ENCODE measurements around the gene RIPK4.

Gene RIPK4

DNA sequence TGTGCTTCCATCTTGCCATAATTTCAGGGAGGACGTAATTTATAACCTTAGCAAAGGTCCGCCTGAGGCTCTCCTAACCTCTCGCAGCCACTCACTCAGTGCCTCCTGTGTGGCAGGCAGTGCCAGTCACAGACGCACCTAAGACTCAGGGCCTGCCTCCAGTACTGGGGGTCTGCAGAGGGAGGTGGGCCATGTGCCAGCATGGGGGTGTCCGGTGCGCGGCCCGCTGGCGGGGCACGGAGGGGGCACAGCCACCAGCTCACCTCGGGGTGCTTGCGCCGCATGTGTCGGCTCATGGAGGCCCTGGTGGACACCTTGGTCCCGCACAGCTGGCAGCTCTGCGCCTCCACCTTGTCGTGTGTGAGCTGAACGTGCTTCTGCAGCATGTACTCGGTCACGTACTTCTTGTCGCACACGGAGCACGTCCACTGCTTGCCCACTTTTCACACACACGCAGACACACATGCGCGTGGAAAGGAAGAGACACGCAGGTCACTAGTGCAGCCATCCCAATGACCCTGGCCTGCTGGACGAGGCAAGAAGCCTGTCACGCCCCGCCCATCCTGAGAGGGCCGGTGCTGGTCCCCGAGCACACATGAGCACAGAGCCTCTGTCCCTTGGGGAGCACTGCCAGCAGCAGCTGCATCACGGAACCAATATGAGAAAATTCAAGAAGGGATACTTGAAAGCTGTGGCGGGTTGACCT is 43.2 kb upstream of the RIPK4 start:
- no peak for DNase-seq
- TF ChIP-seq, protein P1, sequence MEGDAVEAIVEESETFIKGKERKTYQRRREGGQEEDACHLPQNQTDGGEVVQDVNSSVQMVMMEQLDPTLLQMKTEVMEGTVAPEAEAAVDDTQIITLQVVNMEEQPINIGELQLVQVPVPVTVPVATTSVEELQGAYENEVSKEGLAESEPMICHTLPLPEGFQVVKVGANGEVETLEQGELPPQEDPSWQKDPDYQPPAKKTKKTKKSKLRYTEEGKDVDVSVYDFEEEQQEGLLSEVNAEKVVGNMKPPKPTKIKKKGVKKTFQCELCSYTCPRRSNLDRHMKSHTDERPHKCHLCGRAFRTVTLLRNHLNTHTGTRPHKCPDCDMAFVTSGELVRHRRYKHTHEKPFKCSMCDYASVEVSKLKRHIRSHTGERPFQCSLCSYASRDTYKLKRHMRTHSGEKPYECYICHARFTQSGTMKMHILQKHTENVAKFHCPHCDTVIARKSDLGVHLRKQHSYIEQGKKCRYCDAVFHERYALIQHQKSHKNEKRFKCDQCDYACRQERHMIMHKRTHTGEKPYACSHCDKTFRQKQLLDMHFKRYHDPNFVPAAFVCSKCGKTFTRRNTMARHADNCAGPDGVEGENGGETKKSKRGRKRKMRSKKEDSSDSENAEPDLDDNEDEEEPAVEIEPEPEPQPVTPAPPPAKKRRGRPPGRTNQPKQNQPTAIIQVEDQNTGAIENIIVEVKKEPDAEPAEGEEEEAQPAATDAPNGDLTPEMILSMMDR (IDR thresholded peaks at IDR 0.05; ENCODE audit: low read depth, low read length) = no peak
- Histone ChIP-seq H3K9me3 (no peaks in the 10 kb centered on the region), H3K4me3 (ENCODE audit: low read depth, low read length) (no peak overlapping the region), H3K4me1 (no peaks in the 10 kb centered on the region), H3K27me3 (no peaks in the 10 kb centered on the region), H3K36me3 (peaks cover 6% of the 10 kb centered on the region; the same call in 1 of the 2 replicates)

DNA sequence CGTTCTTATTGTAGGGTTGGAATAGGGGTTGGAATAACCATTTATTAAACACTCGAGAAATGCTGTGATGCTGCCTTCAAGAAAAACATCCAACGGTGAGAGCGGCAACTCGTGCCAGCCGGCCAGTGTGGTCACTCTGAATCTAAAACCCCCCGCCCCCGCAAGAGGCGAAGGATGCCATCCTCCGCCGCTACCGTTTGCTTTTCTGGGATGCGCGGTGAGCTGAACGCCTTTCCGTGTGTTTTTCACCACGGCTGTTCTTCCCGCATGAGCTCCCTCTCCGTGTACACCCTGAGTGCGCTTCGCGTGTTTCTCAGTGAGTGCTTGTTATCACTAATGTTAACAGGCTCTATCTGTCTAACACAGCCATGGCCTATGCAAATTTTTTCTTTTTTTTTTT is 42.0 kb upstream of the RIPK4 start:
- Histone ChIP-seq H3K4me1 (no peaks in the 10 kb centered on the region), H3K9me3 (no peaks in the 10 kb centered on the region), H3K4me3 (ENCODE audit: low read depth, low read length) (no peak overlapping the region), H3K36me3 (peaks cover 6% of the 10 kb centered on the region; the same call in 1 of the 2 replicates), H3K27me3 (no peaks in the 10 kb centered on the region)
- no peak for DNase-seq
- TF ChIP-seq, protein P1 (IDR thresholded peaks at IDR 0.05; ENCODE audit: low read depth, low read length) = no peak

DNA sequence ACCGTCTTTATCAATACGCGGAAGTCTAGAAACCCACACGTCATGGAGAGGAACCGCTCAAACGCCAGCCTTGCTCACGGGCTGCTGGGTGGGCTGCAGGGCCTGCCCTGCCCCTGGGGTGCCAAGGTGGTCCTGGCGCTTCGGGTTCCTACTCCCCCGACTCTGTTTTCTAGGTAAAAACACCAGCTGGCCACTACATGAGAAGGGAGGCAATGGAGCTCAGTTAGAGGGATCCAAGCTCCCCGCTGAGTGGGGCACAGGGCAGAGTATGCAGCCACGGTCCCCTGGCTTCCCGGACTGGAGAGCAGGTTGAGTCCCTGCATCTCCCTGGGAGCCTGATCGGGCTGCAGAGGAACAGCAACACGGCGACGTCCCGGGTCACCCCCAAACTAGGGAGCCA is 41.2 kb upstream of the RIPK4 start:
- Histone ChIP-seq H3K36me3 (peaks cover 6% of the 10 kb centered on the region; the same call in 1 of the 2 replicates), H3K9me3 (no peaks in the 10 kb centered on the region), H3K4me1 (no peaks in the 10 kb centered on the region), H3K27me3 (no peaks in the 10 kb centered on the region), H3K4me3 (ENCODE audit: low read depth, low read length) (no peak overlapping the region)
- TF ChIP-seq, protein P1 (IDR thresholded peaks at IDR 0.05; ENCODE audit: low read depth, low read length) = no peak
- DNase-seq = no peak

DNA sequence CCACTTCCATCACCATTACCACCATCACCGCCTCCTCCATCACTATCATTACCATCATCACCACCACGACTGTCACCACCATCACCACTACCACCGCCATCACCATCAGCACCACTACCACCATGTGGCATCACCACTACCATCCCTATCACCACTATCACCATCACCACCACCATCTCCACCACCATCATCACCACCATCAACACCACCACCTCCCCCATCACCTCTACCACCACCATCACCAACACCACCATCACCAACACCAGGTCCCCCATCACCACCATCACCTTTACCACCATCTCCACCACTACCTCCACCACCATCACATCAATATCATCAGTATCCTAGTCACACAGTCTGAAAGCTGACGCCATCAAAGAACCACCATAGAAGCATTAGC is 39.9 kb upstream of the RIPK4 start:
- H3K36me3 ChIP-seq = peaks cover 6% of the 10 kb centered on the region
- no peak overlapping the region for H3K4me3 ChIP-seq (ENCODE audit: low read depth, low read length)
- no peaks in the 10 kb centered on the region for H3K4me1 ChIP-seq
- H3K27me3 ChIP-seq = no peaks in the 10 kb centered on the region
- H3K9me3 ChIP-seq = no peaks in the 10 kb centered on the region
- no peak for DNase-seq
- TF ChIP-seq, protein P1 (IDR thresholded peaks at IDR 0.05; ENCODE audit: low read depth, low read length) = no peak

DNA sequence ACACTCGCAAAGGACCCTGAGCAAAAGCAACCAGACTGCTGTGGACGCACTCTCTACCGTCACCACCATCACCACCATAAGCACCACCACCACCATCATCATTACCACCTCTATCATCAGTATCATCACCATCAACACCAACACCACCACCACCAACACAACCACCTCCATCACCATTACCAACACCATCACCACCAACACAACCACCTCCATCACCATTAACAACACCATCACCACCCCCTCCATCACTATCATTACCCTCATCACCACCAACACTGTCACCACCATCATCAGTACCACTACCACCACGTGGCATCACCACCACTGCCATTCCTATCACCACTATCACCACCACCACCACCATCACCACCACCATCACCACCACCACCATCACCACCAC is 38.8 kb upstream of the RIPK4 start:
- Histone ChIP-seq H3K4me1 (no peaks in the 10 kb centered on the region), H3K36me3 (peaks cover 13% of the 10 kb centered on the region), H3K9me3 (no peaks in the 10 kb centered on the region), H3K4me3 (ENCODE audit: low read depth, low read length) (no peak overlapping the region), H3K27me3 (no peaks in the 10 kb centered on the region)
- DNase-seq = no peak
- TF ChIP-seq, protein P1 (IDR thresholded peaks at IDR 0.05; ENCODE audit: low read depth, low read length) = no peak

DNA sequence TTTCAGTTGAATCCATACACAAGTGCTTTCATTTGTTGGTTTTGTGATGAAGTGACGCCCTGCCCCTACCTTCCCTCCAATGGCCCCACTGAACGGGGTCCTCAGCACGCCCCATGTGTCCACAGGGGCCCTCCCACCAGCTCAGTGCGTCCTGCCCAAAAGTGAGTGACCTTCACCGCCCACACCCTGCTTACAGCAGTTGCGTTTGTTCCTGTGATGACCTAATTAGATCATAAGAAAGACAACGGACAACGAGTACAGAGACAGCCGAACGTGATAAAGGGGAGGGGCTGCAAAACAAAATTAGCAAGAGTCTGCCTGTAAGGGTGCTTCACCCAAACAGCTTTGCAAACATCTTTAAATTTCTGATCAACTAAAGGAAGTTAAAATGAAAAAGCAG is 38.2 kb upstream of the RIPK4 start:
- TF ChIP-seq, protein P1 (IDR thresholded peaks at IDR 0.05; ENCODE audit: low read depth, low read length) = no peak
- H3K4me1 ChIP-seq = no peaks in the 10 kb centered on the region
- H3K36me3 ChIP-seq = peaks cover 8% of the 10 kb centered on the region
- H3K27me3 ChIP-seq = no peaks in the 10 kb centered on the region
- no peak overlapping the region for H3K4me3 ChIP-seq (ENCODE audit: low read depth, low read length)
- H3K9me3 ChIP-seq = no peaks in the 10 kb centered on the region
- DNase-seq = no peak
